ENCODE data around the gene SEMA3F. TPM values are rescaled to one million over a fixed set of nuclear protein-coding genes. Genes with fewer than 3 reads are reported as not detected.

SEMA3F gene
- total RNA-seq, 1 donor from 2014 or later = 14.5 TPM

- Mint-ChIP-seq H3K9me3 (no peaks in the 10 kb centered on the region), H3K36me3 (peaks cover 2% of the 10 kb centered on the region), H3K4me1 (peaks cover 66% of the 10 kb centered on the region), H3K4me3 (peak overlapping the region; percentile 64), H3K27ac (peak overlapping the region; percentile 99), H3K27me3 (ENCODE audit: insufficient read depth, low read depth) (peaks cover 10% of the 10 kb centered on the region)
- H2AFZ ChIP-seq (replicated peaks) = no peak overlapping the region
- H3K4me3 ChIP-seq = no peak overlapping the region
- H3K4me2 ChIP-seq = peak overlapping the region; percentile 55
- TF ChIP-seq EZH2 (IDR thresholded peaks at IDR 0.05) (no peak), EZH2phosphoT487 (IDR thresholded peaks at IDR 0.05) (no peak), CTCF (IDR thresholded peaks at IDR 0.05) (no peak)
- no peak overlapping the region for H3K9ac ChIP-seq
- no peaks in the 10 kb centered on the region for H3K36me3 ChIP-seq
- H3K27ac ChIP-seq = peak overlapping the region; percentile 58
- no peak for DNase-seq (ENCODE audit: low spot score)
- H3K9me3 ChIP-seq (ENCODE audit: low read depth) = no peaks in the 10 kb centered on the region
- H3K79me2 ChIP-seq (ENCODE audit: low read depth) = peaks cover 12% of the 10 kb centered on the region
- peaks cover 64% of the 10 kb centered on the region for H3K4me1 ChIP-seq
- peaks cover 22% of the 10 kb centered on the region for H3F3A ChIP-seq (ENCODE audit: low read depth)
- peaks cover 96% of the 10 kb centered on the region for H4K20me1 ChIP-seq (ENCODE audit: low read depth)
- H3K27me3 ChIP-seq = no peaks in the 10 kb centered on the region
Measured at GRCh38 chr3:50166620-50167019, 11.5 kb downstream of the SEMA3F start.

GRCh38 chr3:50167069-50167840 lies 12.1 kb downstream of the SEMA3F start:
- Mint-ChIP-seq H3K36me3 (peaks cover 2% of the 10 kb centered on the region), H3K4me3 (peak overlapping the region; percentile 76), H3K27me3 (ENCODE audit: insufficient read depth, low read depth) (peaks cover 10% of the 10 kb centered on the region), H3K27ac (peak overlapping the region; percentile 99), H3K4me1 (peaks cover 69% of the 10 kb centered on the region), H3K9me3 (no peaks in the 10 kb centered on the region)
- Histone ChIP-seq H3K27ac (peak overlapping the region; percentile 58), H3K4me3 (no peak overlapping the region), H3K27me3 (no peaks in the 10 kb centered on the region), H3K4me1 (peaks cover 64% of the 10 kb centered on the region), H3K9ac (no peak overlapping the region), H3K9me3 (ENCODE audit: low read depth) (no peaks in the 10 kb centered on the region), H3K4me2 (peak overlapping the region; percentile 66), H4K20me1 (ENCODE audit: low read depth) (peaks cover 97% of the 10 kb centered on the region), H2AFZ (replicated peaks) (no peak overlapping the region), H3F3A (ENCODE audit: low read depth) (peaks cover 22% of the 10 kb centered on the region), H3K79me2 (ENCODE audit: low read depth) (peaks cover 12% of the 10 kb centered on the region), H3K36me3 (no peaks in the 10 kb centered on the region)
- TF ChIP-seq EZH2 (IDR thresholded peaks at IDR 0.05) (no peak), EZH2phosphoT487 (IDR thresholded peaks at IDR 0.05) (no peak), CTCF (IDR thresholded peaks at IDR 0.05) (no peak)
- peak; percentile 46 for DNase-seq (ENCODE audit: low spot score)

- H3K4me1 Mint-ChIP-seq = peaks cover 65% of the 10 kb centered on the region
- Histone ChIP-seq H3K79me2 (ENCODE audit: low read depth) (peaks cover 12% of the 10 kb centered on the region), H3K4me1 (peaks cover 64% of the 10 kb centered on the region), H4K20me1 (ENCODE audit: low read depth) (peaks cover 97% of the 10 kb centered on the region), H3K9ac (no peak overlapping the region), H3K4me2 (peak overlapping the region; percentile 66), H2AFZ (replicated peaks) (no peak overlapping the region), H3K9me3 (ENCODE audit: low read depth) (no peaks in the 10 kb centered on the region), H3F3A (ENCODE audit: low read depth) (peaks cover 22% of the 10 kb centered on the region), H3K4me3 (no peak overlapping the region), H3K27me3 (no peaks in the 10 kb centered on the region), H3K36me3 (no peaks in the 10 kb centered on the region), H3K27ac (peak overlapping the region; percentile 57)
- H3K9me3 Mint-ChIP-seq = no peaks in the 10 kb centered on the region
- no peak for DNase-seq (ENCODE audit: low spot score)
- TF ChIP-seq EZH2 (IDR thresholded peaks at IDR 0.05) = no peak
- H3K4me3 Mint-ChIP-seq = peak overlapping the region; percentile 67
- peak overlapping the region; percentile 95 for H3K27ac Mint-ChIP-seq
- peaks cover 10% of the 10 kb centered on the region for H3K27me3 Mint-ChIP-seq (ENCODE audit: insufficient read depth, low read depth)
- no peaks in the 10 kb centered on the region for H3K36me3 Mint-ChIP-seq
Measured at GRCh38 chr3:50167841-50168209, 12.7 kb downstream of the SEMA3F start.

- DNase-seq (ENCODE audit: low spot score) = peak; percentile 72
- peaks cover 64% of the 10 kb centered on the region for H3K4me1 ChIP-seq
- H3K4me3 ChIP-seq = peak overlapping the region; percentile 6
- Mint-ChIP-seq H3K27ac (peak overlapping the region; percentile 95), H3K36me3 (no peaks in the 10 kb centered on the region), H3K4me1 (peaks cover 64% of the 10 kb centered on the region), H3K27me3 (ENCODE audit: insufficient read depth, low read depth) (peaks cover 8% of the 10 kb centered on the region), H3K4me3 (peak overlapping the region; percentile 67), H3K9me3 (no peaks in the 10 kb centered on the region)
- TF ChIP-seq EZH2phosphoT487 (IDR thresholded peaks at IDR 0.05) (no peak), CTCF (IDR thresholded peaks at IDR 0.05) (no peak), EZH2 (IDR thresholded peaks at IDR 0.05) (no peak)
- no peaks in the 10 kb centered on the region for H3K36me3 ChIP-seq
- no peaks in the 10 kb centered on the region for H3K9me3 ChIP-seq (ENCODE audit: low read depth)
- H3K9ac ChIP-seq = no peak overlapping the region
- peaks cover 12% of the 10 kb centered on the region for H3K79me2 ChIP-seq (ENCODE audit: low read depth)
- H3K27ac ChIP-seq = peak overlapping the region; percentile 57
- H3K4me2 ChIP-seq = peak overlapping the region; percentile 66
- peaks cover 22% of the 10 kb centered on the region for H3F3A ChIP-seq (ENCODE audit: low read depth)
- peaks cover 93% of the 10 kb centered on the region for H4K20me1 ChIP-seq (ENCODE audit: low read depth)
- H3K27me3 ChIP-seq = no peaks in the 10 kb centered on the region
- no peak overlapping the region for H2AFZ ChIP-seq (replicated peaks)
Measured at GRCh38 chr3:50168388-50168787, 13.3 kb downstream of the SEMA3F start.
